22Rv1 (cell line): Measurements from ENCODE around the gene DENND2C.

Experiments
- H3K27ac ChIP-seq: fragments of 450-650 bp; 2 replicates; pipeline ENCODE4 v1.5.1; 2017
- ZFX ChIP-seq: fragments of 450-650 bp; IDR thresholded peaks from 2 replicates; pipeline ENCODE4 v1.6.1; 2017; ENCODE audit warnings: antibody characterized with exemption, borderline replicate concordance
- TF ChIP-seq, protein P1 (sequence below): fragments of 450-650 bp; IDR thresholded peaks from 2 replicates; pipeline ENCODE4 v1.5.1; 2017; ENCODE audit warnings: mild to moderate bottlenecking

The DENND2C gene

DNA sequence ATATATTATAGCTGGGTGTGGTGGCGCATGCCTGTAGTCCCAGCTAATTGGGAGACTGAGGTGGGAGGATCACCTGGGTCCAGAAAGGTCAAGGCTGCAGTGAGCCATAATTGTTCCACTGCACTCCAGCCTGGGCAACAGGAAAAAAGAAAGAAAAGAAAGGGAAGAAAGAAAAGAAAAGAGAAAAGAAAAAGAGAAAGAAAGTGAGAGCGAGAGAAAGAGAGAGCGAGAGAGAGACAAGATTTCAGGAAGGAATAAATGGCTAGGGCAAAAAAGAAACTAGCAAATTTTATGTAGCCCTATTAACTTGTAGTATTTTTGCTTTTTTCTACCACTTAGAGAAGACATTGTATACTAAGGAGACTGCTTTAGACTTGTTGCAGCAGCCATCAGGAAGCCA lies 40.5 kb upstream of the DENND2C start:
- no peak overlapping the region for H3K27ac ChIP-seq

DNA sequence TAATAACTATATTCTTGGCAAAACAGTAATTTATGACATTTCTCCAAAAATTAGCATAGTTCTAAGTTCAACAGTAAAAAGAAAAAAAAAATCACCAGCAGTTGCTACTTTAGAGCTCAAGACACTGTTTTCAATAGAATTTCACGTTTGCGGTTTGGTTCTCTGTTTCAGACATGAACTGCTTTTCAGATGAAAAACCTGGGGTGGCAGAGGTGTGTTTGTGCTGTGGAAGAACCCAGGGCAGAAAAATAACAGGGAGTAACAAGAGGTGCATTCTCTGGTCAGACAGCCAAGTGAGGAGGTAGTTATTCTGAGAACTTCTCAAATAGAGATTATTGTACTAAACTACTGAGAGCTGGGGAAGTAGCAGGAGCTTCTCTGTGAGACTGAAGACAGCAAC lies 37.8 kb upstream of the DENND2C start:
- TF ChIP-seq, protein P1, sequence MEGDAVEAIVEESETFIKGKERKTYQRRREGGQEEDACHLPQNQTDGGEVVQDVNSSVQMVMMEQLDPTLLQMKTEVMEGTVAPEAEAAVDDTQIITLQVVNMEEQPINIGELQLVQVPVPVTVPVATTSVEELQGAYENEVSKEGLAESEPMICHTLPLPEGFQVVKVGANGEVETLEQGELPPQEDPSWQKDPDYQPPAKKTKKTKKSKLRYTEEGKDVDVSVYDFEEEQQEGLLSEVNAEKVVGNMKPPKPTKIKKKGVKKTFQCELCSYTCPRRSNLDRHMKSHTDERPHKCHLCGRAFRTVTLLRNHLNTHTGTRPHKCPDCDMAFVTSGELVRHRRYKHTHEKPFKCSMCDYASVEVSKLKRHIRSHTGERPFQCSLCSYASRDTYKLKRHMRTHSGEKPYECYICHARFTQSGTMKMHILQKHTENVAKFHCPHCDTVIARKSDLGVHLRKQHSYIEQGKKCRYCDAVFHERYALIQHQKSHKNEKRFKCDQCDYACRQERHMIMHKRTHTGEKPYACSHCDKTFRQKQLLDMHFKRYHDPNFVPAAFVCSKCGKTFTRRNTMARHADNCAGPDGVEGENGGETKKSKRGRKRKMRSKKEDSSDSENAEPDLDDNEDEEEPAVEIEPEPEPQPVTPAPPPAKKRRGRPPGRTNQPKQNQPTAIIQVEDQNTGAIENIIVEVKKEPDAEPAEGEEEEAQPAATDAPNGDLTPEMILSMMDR = no peak
- no peak for TF ChIP-seq ZFX

More for the DNA sequence above, 40.5 kb upstream of the DENND2C start:
- no peak for TF ChIP-seq ZFX
- TF ChIP-seq, protein P1 = no peak

DNA sequence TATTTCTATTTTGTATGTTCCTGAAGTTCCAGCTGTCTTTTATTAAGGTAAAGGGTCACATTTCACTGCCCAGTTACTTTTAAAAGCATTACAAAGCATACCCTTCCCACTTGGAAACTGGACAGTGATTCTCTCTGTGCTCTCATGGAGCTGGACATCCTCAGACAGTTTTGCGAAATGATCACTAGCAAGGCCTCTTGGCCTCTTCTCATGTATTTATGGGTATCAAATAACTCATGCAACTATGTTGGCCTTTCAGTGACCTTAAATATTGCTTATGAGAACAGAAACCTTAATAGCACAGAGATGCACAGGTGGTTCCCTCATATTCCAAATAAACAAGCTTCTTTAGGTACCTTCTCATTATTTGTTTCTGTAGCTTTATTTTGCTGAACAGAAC lies 33.4 kb upstream of the DENND2C start:
- H3K27ac ChIP-seq = no peak overlapping the region
- no peak for TF ChIP-seq ZFX
- TF ChIP-seq, protein P1 = no peak

More for the DNA sequence above, 37.8 kb upstream of the DENND2C start:
- no peak overlapping the region for H3K27ac ChIP-seq

DNA sequence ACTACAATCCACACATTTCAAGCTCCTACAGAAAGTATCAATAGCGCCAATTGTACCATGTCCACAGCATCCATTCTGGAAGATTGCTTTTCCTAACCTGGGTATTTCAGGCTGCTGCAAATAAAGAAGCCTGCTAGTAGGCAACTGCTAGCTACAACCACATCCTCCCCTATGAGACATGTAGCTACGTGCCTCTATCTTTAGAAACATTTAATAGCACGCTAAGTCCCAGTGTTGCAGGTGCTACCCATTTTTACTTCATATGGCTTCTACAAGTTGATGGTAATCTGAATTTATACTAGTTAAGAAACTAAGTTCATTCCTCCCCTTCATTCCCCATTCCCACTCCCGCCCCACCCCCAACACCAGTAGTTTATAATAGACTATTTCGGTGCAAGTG lies 32.9 kb upstream of the DENND2C start:
- no peak overlapping the region for H3K27ac ChIP-seq
- TF ChIP-seq ZFX = no peak
- TF ChIP-seq, protein P1 = no peak

DNA sequence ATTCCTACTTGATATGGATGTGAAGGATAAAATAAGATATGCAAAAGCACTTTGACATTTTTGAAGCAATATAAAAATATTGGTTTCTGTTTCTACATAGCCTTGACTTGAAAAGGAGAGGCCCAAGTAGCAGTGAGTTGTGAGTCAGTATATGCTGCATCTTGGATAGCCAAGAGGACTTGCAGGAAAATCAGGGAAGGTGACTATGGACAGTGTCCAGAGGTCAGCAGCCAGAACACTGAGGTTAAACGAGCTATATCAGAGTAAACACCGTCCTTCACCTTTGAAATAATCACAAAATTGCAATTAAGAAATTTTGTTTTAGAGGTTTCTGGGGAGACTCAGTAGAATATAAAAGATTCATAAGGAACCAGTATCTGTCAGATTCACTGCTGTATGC lies 32.1 kb upstream of the DENND2C start:
- TF ChIP-seq ZFX = no peak
- TF ChIP-seq, protein P1 = no peak

DNA sequence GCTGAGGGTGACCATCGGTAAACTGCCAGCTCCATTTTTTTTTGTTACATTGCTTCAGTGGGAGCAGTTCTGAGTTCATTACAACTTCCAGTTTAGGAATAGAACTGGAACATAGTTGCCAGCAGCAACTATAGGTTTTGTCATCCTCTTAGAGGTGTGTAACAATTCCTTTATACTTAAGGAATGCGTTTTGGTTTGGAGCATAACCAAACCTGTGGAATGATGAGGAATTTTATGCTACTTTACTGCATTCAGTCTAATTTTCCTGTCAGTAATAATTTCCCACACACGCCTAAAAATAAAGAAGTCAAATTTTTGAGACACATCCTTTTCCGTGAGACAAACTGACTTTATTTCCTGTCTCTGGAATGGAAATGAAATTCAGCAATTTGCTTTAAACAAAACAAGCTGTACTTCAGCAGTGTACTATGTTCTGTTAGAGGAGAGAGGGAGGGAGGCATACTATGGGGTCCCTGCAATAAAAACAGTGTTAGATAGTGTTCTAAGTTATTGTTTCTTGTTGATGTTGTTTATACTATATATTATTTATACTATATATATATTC lies 30.3 kb upstream of the DENND2C start:
- TF ChIP-seq, protein P1 = no peak
- no peak for TF ChIP-seq ZFX
- H3K27ac ChIP-seq = no peak overlapping the region

More for the DNA sequence above, 32.1 kb upstream of the DENND2C start:
- H3K27ac ChIP-seq = no peak overlapping the region

DNA sequence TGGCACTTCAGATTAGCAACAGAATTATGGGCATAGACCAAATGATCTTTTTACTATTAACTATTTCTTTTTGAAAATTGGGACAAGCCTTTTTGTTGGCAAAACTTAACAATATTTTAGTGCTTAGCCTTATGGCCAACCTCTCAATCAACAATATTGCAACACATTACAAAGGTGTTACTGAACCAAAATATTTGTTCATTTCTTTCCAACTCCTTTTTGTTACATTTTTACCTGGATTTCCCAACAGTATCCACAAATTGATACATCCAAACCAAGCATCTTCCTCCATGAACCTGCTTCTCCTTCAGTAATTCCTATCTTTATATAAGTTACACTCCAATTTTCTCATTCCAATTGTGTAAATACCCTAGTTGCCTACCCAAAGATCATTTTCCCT lies 27.0 kb upstream of the DENND2C start:
- TF ChIP-seq ZFX = no peak
- TF ChIP-seq, protein P1 = no peak
- H3K27ac ChIP-seq = no peak overlapping the region
